Thyroid gland (tissue), 4 donors: ENCODE results near the gene MIS18A. TPM values are rescaled to one million over a fixed set of nuclear protein-coding genes. Genes with fewer than 3 reads are reported as not detected.

ENCODE experiments used
- DNase-seq, 2 donors: peaks; one replicate each; pipeline ENCODE4 v3.0.0-alpha.2; 2019
- H3K27ac ChIP-seq, 3 donors: fragments of 200-600 bp; sonication (generic); 1 replicate in 2 of 3; 2 replicates in 1 of 3; pipeline ENCODE4 v1.5.1; 2016 to 2019; ENCODE audit warnings: mild to moderate bottlenecking in 1 of 3, moderate library complexity in 1 of 3
- H3K27me3 ChIP-seq: fragments of 200-600 bp; sonication (generic); one replicate; pipeline ENCODE4 v1.5.1; 2019
- H3K36me3 ChIP-seq, 2 donors: fragments of 200-600 bp; sonication (generic); one replicate each; pipeline ENCODE4 v1.5.1; 2016 to 2019
- H3K4me1 ChIP-seq, 2 donors: fragments of 200-600 bp; sonication (generic); one replicate each; pipeline ENCODE4 v1.5.1; 2017 to 2019
- H3K4me3 ChIP-seq, 3 donors: fragments of 200-600 bp; sonication (generic); replicated peaks in 1 of 3; 1 replicate in 2 of 3; 2 replicates in 1 of 3; pipeline ENCODE4 v1.5.1; 2016; ENCODE audit warnings: mild to moderate bottlenecking in 1 of 3
- H3K9me3 ChIP-seq: fragments of 200-600 bp; sonication (generic); one replicate; pipeline ENCODE4 v1.5.1; 2017
- POLR2A ChIP-seq, 2 donors: fragments of 450-650 bp; IDR thresholded peaks; one replicate each; pipeline ENCODE4 v1.6.1; 2017; ENCODE audit warnings: antibody characterized with exemption in 2 of 2, mild to moderate bottlenecking in 2 of 2, moderate library complexity in 1 of 2
- WGBS, 2 donors: methylation state at CpG; one replicate each; pipeline ENCODE4 v1.1.5; 2017; 5-methylcytosine and 5-hydroxymethylcytosine counted together
- intact Hi-C: fragments of 100-400 bp; cut with DNase I; formaldehyde crosslinking; loops from one replicate; pipeline ENCODE4 v1.15.1; 2023
- total RNA-seq, 4 donors: library from RNA; depleted of rRNA; stranded (reverse); fragments of >200 nt; gene quantifications; one replicate each; pipeline ENCODE4 v1.2.3, GENCODE V29; 2016
- TF ChIP-seq, protein P1 (sequence below), 6 experiments: fragments of 200-600 bp in 3 of 6; fragments of 450-650 bp in 3 of 6; sonication (generic) in 3 of 6; IDR thresholded peaks; one replicate each; pipeline ENCODE4 v1.5.1; 2016 to 2019; ENCODE audit warnings: antibody characterized with exemption in 6 of 6, mild to moderate bottlenecking in 2 of 6, inconsistent platforms in 1 of 6, moderate library complexity in 1 of 6

MIS18A gene
- total RNA-seq, 4 donors from 2014 or later = 4.8 to 7.1 (median 7.0) TPM

DNA sequence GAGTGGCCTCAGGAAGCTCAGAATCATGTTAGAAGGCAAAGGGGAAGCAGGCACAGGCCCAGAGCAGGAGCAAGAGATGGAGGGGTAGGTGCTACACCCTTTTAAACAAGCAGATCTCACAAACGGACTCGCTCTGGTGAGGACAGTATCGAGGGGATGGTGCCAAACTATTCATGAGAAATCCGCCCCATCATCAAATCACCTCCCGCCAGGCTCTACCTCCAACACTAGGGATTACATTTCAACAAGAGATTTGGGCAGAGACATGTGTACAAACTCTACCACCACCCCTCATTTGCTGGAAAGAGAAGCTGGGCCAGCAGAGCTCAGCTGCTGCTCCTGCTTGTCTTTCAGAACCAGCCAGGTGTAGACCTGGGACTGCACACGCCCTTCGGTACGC lies 32.9 kb downstream of the MIS18A start:
- intact Hi-C loops = no loop called here
- H3K9me3 ChIP-seq = no peaks in the 10 kb centered on the region
- WGBS, 2 donors = 92 to 94% methylated on average over 8 of the region's 8 CpGs
- TF ChIP-seq, protein P1, sequence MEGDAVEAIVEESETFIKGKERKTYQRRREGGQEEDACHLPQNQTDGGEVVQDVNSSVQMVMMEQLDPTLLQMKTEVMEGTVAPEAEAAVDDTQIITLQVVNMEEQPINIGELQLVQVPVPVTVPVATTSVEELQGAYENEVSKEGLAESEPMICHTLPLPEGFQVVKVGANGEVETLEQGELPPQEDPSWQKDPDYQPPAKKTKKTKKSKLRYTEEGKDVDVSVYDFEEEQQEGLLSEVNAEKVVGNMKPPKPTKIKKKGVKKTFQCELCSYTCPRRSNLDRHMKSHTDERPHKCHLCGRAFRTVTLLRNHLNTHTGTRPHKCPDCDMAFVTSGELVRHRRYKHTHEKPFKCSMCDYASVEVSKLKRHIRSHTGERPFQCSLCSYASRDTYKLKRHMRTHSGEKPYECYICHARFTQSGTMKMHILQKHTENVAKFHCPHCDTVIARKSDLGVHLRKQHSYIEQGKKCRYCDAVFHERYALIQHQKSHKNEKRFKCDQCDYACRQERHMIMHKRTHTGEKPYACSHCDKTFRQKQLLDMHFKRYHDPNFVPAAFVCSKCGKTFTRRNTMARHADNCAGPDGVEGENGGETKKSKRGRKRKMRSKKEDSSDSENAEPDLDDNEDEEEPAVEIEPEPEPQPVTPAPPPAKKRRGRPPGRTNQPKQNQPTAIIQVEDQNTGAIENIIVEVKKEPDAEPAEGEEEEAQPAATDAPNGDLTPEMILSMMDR (IDR thresholded peaks at IDR 0.05) = no peak
- TF ChIP-seq POLR2A (IDR thresholded peaks at IDR 0.05) = no peak
- H3K4me3 ChIP-seq = no peak overlapping the region
- no peak overlapping the region for H3K27ac ChIP-seq
- H3K4me1 ChIP-seq = peaks cover 0 to 4% of the 10 kb centered on the region in 2 donors
- no peaks in the 10 kb centered on the region for H3K36me3 ChIP-seq
- DNase-seq = no peak
- H3K27me3 ChIP-seq = no peaks in the 10 kb centered on the region

DNA sequence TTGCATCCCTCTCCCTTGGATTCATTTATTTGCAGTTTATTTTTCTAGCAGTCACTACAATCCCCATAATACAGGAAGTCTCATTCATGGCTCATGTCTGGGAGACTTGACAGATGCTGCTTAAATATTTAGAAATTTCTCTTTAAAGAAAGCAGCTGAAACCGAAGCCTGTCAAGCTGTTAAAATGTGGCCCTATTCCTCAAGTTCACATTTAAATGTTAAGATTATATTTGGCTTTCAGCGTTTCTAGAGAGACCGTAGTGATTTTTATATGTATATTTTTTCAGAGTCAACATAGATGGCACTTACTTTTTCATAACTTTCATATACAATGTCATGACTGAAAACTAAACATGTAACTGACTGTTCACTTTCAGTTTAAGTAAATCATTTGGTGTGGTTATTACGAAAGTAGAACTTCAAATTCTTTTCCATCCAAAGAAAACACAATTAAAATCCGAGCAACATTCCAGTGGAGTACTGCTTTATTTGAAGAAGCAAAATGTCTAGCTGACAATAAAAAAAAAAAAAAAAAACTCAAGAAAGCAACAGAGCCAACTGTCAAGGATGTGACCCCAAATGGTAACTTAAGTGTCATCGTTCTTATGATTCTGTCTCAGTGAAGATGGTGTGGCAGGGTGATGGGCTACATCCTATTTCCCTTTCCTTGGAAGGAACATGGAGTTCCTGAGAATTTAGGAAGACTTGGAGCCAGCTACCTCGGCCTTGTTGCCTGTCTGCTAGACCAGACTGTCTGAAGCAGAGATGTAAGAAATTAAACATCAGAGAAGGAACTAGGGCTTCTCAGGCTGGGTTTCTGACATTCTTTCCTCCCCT lies 37.8 kb downstream of the MIS18A start:
- no peak for TF ChIP-seq POLR2A (IDR thresholded peaks at IDR 0.05)
- TF ChIP-seq, protein P1 (IDR thresholded peaks at IDR 0.05) = no peak
- Histone ChIP-seq H3K4me1 (peaks cover 0 to 9% of the 10 kb centered on the region in 2 donors), H3K9me3 (no peaks in the 10 kb centered on the region), H3K27ac (peak overlapping the region in 1 of 3 donors; percentile 58), H3K4me3 (no peak overlapping the region), H3K36me3 (no peaks in the 10 kb centered on the region), H3K27me3 (no peaks in the 10 kb centered on the region)
- intact Hi-C loops = no loop called here
- WGBS, 2 donors = 61 to 62% methylated on average over 7 of the region's 7 CpGs
- no peak for DNase-seq

DNA sequence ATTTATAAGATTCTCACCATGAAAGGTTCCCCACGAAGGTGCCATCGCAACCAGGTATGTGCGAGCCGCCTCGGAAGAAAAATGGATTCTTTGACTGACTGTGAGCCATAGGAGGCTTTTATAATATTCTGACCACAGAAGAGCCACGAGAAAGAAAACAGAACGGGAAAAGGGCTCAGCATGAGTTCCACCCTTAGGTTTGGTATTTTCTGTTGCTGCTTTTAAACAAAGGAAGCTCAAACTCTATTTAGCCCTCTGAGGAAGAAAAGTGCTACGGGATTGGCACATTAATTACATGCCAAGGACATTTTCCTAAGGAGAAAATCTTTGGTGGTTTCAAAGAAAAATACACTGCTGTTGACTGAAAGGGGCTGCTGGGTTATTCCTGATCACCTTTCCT lies 39.3 kb downstream of the MIS18A start:
- Histone ChIP-seq H3K9me3 (no peaks in the 10 kb centered on the region), H3K4me1 (peaks cover 0 to 9% of the 10 kb centered on the region in 2 donors), H3K27ac (no peak overlapping the region), H3K36me3 (no peaks in the 10 kb centered on the region), H3K4me3 (no peak overlapping the region), H3K27me3 (no peaks in the 10 kb centered on the region)
- TF ChIP-seq, protein P1 (IDR thresholded peaks at IDR 0.05) = no peak
- no peak for TF ChIP-seq POLR2A (IDR thresholded peaks at IDR 0.05)
- 75 to 79% methylated on average over 8 of the region's 8 CpGs for WGBS, 2 donors
- DNase-seq = no peak
- intact Hi-C loops = no loop called here

DNA sequence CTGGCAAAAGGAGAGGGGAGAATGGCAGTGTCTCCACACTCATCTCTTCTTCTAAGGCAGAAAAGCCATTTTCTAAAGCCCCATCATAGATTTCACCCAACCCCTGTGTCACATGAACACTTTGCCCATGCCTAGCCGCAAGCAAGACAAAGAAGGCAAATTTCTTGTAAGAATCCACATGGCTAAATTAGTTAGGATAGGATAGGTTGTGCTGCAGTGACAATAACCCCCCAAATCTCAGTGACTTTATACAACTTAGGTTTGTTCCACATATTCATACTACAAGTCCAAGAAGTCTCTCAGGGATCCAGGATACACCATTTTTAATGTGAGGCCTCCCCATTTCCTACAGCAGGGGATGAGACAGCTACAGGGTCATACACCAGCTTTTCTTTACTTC lies 40.8 kb downstream of the MIS18A start:
- intact Hi-C loops = no loop called here
- 94 to 100% methylated on average over 1 of the region's 1 CpG for WGBS, 2 donors
- TF ChIP-seq, protein P1 (IDR thresholded peaks at IDR 0.05) = no peak
- TF ChIP-seq POLR2A (IDR thresholded peaks at IDR 0.05) = no peak
- DNase-seq = no peak
- H3K9me3 ChIP-seq = no peaks in the 10 kb centered on the region
- H3K27me3 ChIP-seq = no peaks in the 10 kb centered on the region
- H3K4me1 ChIP-seq = peaks cover 2 to 9% of the 10 kb centered on the region in 2 donors
- H3K4me3 ChIP-seq = no peak overlapping the region
- no peak overlapping the region for H3K27ac ChIP-seq
- no peaks in the 10 kb centered on the region for H3K36me3 ChIP-seq

DNA sequence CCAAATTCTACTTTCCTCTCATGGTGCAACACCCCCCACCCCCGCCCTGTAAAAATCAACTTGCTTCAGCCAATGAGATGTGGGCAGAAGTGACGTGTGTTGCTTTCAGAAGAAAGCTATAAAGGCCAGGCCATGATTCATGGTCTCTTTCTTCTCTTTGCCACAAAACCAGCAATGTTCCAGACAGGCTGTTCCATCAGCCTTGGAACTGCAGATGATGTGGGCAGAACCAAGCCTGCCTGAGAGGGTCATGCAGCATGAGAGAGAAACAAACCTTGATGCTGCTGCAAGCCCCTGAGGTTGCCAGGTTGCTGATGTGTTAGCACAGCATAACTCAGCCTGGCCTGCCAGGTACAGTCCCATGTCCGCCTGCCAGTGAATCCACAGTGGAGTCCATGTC lies 41.8 kb downstream of the MIS18A start:
- intact Hi-C loops = no loop called here
- H3K36me3 ChIP-seq = no peaks in the 10 kb centered on the region
- H3K4me1 ChIP-seq = peaks cover 5 to 12% of the 10 kb centered on the region in 2 donors
- TF ChIP-seq, protein P1 (IDR thresholded peaks at IDR 0.05) = no peak
- TF ChIP-seq POLR2A (IDR thresholded peaks at IDR 0.05) = no peak
- 92 to 96% methylated on average over 3 of the region's 3 CpGs for WGBS, 2 donors
- H3K9me3 ChIP-seq = no peaks in the 10 kb centered on the region
- no peak overlapping the region for H3K27ac ChIP-seq
- no peak for DNase-seq
- H3K27me3 ChIP-seq = no peaks in the 10 kb centered on the region
- H3K4me3 ChIP-seq = no peak overlapping the region
